ENCODE measurements around the gene PSMD8.

GRCh38 chr19:38375748-38376147, 1.4 kb downstream of the PSMD8 start:
- no peak for TF ChIP-seq CTCF (conservative IDR thresholded peaks at IDR 0.05 in 1 of 2, IDR thresholded peaks at IDR 0.05 in 1 of 2; ENCODE audit: extremely low read depth in 1 of 2, insufficient read depth in 1 of 2, low read depth in 1 of 2, low read length in 2 of 2)
- TF ChIP-seq EZH2 (IDR thresholded peaks at IDR 0.05; ENCODE audit: borderline replicate concordance, low read length), result no peak
